DOHH2 (cell line): ENCODE measurements around the gene UBXN10.
"Not testable (repeated sequence)": the region's sequence is repeated elsewhere in the genome, so short reads cannot be mapped to it uniquely, and the experiment has no call there.

Experiments
- H3F3A ChIP-seq: fragments of 200-600 bp; sonication (generic), shearing (Covaris generic); 2 replicates; pipeline ENCODE4 v1.6.0; 2016; ENCODE audit warnings: antibody characterized with exemption, mild to moderate bottlenecking; ENCODE audit not compliant: control insufficient read depth, insufficient read depth
- H3K27ac ChIP-seq: fragments of 200-600 bp; sonication (generic); 2 replicates; pipeline ENCODE4 v1.5.1; 2014; ENCODE audit warnings: low read depth, mild to moderate bottlenecking, low read length, moderate library complexity
- H3K27me3 ChIP-seq: fragments of 200-600 bp; sonication (generic); 2 replicates; pipeline ENCODE4 v1.6.1; 2014; ENCODE audit warnings: mild to moderate bottlenecking, low read length, mixed read lengths; ENCODE audit not compliant: control insufficient read depth
- H3K36me3 ChIP-seq: fragments of 200-600 bp; sonication (generic); 2 replicates; pipeline ENCODE4 v1.6.1; 2014; ENCODE audit warnings: mild to moderate bottlenecking, low read length, moderate library complexity, mixed read lengths; ENCODE audit not compliant: control insufficient read depth
- H3K4me1 ChIP-seq: fragments of 200-600 bp; sonication (generic); 2 replicates; pipeline ENCODE4 v1.6.1; 2014; ENCODE audit warnings: mild to moderate bottlenecking, low read length, mixed read lengths; ENCODE audit not compliant: control insufficient read depth
- H3K4me2 ChIP-seq: fragments of 200-600 bp; sonication (generic); 2 replicates; pipeline ENCODE4 v1.6.0; 2014; ENCODE audit warnings: mild to moderate bottlenecking, low read length, moderate library complexity
- H3K4me3 ChIP-seq: fragments of 200-600 bp; sonication (generic); 2 replicates; pipeline ENCODE4 v1.5.1; 2014; ENCODE audit warnings: mild to moderate bottlenecking, low read length, mixed read lengths
- H3K79me2 ChIP-seq: fragments of 200-600 bp; sonication (generic); 2 replicates; pipeline ENCODE4 v1.6.1; 2014; ENCODE audit warnings: mild to moderate bottlenecking, low read length, mixed read lengths; ENCODE audit not compliant: control insufficient read depth
- H3K9me2 ChIP-seq: fragments of 200-600 bp; sonication (generic); replicated peaks from 2 replicates; pipeline ENCODE4 v1.6.1; 2014; ENCODE audit warnings: mild to moderate bottlenecking, low read length, mixed read lengths; ENCODE audit not compliant: control insufficient read depth
- H3K9me3 ChIP-seq: fragments of 200-600 bp; sonication (generic); 2 replicates; pipeline ENCODE4 v1.6.1; 2014; ENCODE audit warnings: antibody characterized with exemption, low read length, mixed read lengths; ENCODE audit not compliant: control insufficient read depth, insufficient read depth
- H4K20me1 ChIP-seq: fragments of 200-600 bp; sonication (generic); 2 replicates; pipeline ENCODE4 v1.6.0; 2014; ENCODE audit warnings: low read depth, mild to moderate bottlenecking, antibody characterized with exemption, low read length, moderate library complexity; ENCODE audit not compliant: control insufficient read depth, insufficient read depth
- EZH2phosphoT487 ChIP-seq: fragments of 200-600 bp; sonication (generic); IDR thresholded peaks from 2 replicates; pipeline ENCODE4 v1.6.1; 2017; ENCODE audit warnings: borderline replicate concordance, mild to moderate bottlenecking, antibody characterized with exemption, low read length, moderate library complexity, mixed read lengths
- TF ChIP-seq, protein P1 (sequence below): fragments of 200-600 bp; sonication (generic); IDR thresholded peaks from one replicate; pipeline ENCODE4 v1.5.1; 2014; ENCODE audit warnings: antibody characterized with exemption, mild to moderate bottlenecking, low read depth, low read length; ENCODE audit not compliant: poor library complexity, severe bottlenecking

Gene UBXN10

DNA sequence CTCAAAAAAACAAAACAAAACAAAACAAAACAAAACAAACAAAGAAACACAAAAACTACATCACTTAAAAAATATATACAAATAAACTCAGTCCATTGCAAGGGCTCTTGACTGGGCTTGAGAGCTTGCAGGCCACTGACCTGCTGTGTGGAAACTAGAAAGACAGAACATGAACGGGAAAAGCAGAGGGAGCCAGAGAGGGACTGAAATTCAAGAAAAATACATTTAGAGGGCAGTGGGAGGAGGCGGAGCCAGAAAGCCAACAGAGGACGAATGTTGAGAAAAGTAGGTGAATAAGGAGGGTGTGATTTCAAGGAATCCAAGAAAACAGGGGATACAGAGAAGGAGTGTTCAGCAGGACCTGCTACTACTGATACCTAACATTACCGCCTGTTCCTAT lies 41.8 kb downstream of the UBXN10 start:
- H3F3A ChIP-seq: no peaks in the 10 kb centered on the region
- no peaks in the 10 kb centered on the region for H3K36me3 ChIP-seq
- H3K27ac ChIP-seq: no peak overlapping the region
- no peak overlapping the region for H3K4me2 ChIP-seq
- H3K9me3 ChIP-seq: no peaks in the 10 kb centered on the region
- H3K4me3 ChIP-seq: no peak overlapping the region
- no peaks in the 10 kb centered on the region for H3K9me2 ChIP-seq
- H3K4me1 ChIP-seq: no peaks in the 10 kb centered on the region
- TF ChIP-seq, protein P1, sequence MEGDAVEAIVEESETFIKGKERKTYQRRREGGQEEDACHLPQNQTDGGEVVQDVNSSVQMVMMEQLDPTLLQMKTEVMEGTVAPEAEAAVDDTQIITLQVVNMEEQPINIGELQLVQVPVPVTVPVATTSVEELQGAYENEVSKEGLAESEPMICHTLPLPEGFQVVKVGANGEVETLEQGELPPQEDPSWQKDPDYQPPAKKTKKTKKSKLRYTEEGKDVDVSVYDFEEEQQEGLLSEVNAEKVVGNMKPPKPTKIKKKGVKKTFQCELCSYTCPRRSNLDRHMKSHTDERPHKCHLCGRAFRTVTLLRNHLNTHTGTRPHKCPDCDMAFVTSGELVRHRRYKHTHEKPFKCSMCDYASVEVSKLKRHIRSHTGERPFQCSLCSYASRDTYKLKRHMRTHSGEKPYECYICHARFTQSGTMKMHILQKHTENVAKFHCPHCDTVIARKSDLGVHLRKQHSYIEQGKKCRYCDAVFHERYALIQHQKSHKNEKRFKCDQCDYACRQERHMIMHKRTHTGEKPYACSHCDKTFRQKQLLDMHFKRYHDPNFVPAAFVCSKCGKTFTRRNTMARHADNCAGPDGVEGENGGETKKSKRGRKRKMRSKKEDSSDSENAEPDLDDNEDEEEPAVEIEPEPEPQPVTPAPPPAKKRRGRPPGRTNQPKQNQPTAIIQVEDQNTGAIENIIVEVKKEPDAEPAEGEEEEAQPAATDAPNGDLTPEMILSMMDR: no peak
- TF ChIP-seq EZH2phosphoT487: no peak
- no peaks in the 10 kb centered on the region for H4K20me1 ChIP-seq
- H3K79me2 ChIP-seq: no peaks in the 10 kb centered on the region
- H3K27me3 ChIP-seq: peaks cover 16% of the 10 kb centered on the region; the same call in 1 of the 2 replicates

DNA sequence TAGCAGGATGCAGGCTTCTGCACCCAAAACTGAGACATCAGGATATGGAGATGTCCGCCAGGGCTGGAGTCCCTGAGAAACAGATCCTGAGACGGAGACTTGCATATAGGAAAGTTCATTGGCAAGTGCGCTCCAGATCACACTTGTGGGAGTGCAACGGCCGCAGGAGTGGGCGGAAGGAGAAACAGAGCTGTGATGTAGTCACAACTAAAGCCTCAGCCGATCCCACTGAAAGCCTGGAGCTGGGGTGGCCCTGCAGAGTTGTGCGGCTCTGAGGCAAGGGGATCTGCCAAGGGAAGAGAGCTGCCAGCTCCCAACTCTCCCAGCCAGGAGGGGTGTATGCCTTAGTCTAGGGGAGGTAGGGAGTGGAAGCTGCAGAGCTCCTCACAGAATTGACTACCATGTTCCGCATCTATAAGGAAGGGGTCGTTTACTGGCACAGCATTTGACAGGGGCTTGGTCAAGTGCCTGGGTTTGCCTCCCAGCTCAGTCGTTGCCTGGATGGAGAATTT lies 42.5 kb downstream of the UBXN10 start:
- H3K27ac ChIP-seq: no peak overlapping the region
- H3K79me2 ChIP-seq: no peaks in the 10 kb centered on the region
- no peaks in the 10 kb centered on the region for H3F3A ChIP-seq
- no peaks in the 10 kb centered on the region for H3K4me1 ChIP-seq
- H3K4me2 ChIP-seq: no peak overlapping the region
- peaks cover 22% of the 10 kb centered on the region for H3K27me3 ChIP-seq
- no peak for TF ChIP-seq EZH2phosphoT487
- TF ChIP-seq, protein P1: no peak
- no peaks in the 10 kb centered on the region for H3K9me2 ChIP-seq
- H4K20me1 ChIP-seq: no peaks in the 10 kb centered on the region
- H3K4me3 ChIP-seq: no peak overlapping the region
- H3K36me3 ChIP-seq: no peaks in the 10 kb centered on the region
- no peaks in the 10 kb centered on the region for H3K9me3 ChIP-seq

DNA sequence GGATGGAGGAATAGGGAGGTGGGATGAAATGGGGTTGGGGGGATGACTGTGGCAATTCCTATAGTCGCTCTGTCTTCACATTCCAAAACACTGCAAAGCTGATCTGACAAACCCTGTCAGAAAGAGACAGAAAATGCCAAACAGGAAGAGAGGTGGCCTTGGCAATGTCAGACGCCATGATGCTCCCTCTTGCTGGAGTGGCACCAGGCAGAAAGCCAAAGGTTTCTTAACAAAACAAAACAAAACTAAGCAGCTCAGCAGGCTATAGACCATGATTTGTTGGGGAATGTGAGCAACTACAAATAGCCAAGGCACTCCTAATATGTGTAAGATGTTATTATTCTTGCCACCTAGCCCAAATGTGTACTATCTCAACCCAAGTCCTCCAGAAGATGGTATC lies 43.3 kb downstream of the UBXN10 start:
- Histone ChIP-seq H3K9me3 (no peaks in the 10 kb centered on the region), H3K4me1 (no peaks in the 10 kb centered on the region), H3K27ac (no peak overlapping the region), H3K36me3 (no peaks in the 10 kb centered on the region), H3K4me3 (no peak overlapping the region), H4K20me1 (no peaks in the 10 kb centered on the region), H3K4me2 (no peak overlapping the region), H3K27me3 (peaks cover 28% of the 10 kb centered on the region), H3K9me2 (no peaks in the 10 kb centered on the region), H3K79me2 (no peaks in the 10 kb centered on the region), H3F3A (no peaks in the 10 kb centered on the region)
- no peak for TF ChIP-seq EZH2phosphoT487
- TF ChIP-seq, protein P1: no peak

DNA sequence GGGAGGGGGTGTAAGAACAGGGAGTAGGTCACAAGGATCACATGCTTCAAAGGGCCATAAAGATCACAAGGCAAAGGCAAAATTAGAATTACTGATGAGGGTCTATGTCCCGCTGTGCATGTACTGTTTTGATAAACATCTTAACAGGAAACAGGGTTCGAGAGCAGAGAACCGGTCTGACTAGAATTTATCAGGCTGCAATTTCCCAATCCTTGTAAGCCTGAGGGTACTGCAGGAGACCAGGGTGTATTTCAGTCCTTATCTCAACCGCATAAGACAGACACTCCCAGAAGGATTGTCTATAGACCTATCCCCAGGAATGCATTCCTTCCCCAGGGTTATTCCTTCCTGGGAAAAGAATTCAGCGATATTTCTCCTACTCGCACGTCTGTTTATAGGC lies 46.7 kb downstream of the UBXN10 start:
- not testable (repeated sequence) for H3K9me2 ChIP-seq, H3K27ac ChIP-seq, H3K36me3 ChIP-seq, H4K20me1 ChIP-seq, H3K4me3 ChIP-seq, H3K4me2 ChIP-seq, H3K79me2 ChIP-seq, H3F3A ChIP-seq, H3K9me3 ChIP-seq, H3K4me1 ChIP-seq
- H3K27me3 ChIP-seq: peaks cover 38% of the 10 kb centered on the region
